OCI-LY3 (cell line): ENCODE data around the gene CACFD1.
A peak's percentile ranks its signal among the peaks of the same experiment; 100 is the strongest.

Experiments used
- H2AFZ ChIP-seq: fragments of 200-600, 300-600 bp; shearing (Covaris generic); 2 replicates; pipeline ENCODE4 v1.6.0; 2014; ENCODE audit warnings: antibody characterized with exemption, low read depth, low read length
- H3K27ac ChIP-seq: fragments of 200-600, 300-600 bp; sonication (generic); 2 replicates; pipeline ENCODE4 v1.5.1; 2014; ENCODE audit warnings: mild to moderate bottlenecking, low read length, moderate library complexity, mixed read lengths
- H3K27me3 ChIP-seq: fragments of 200-600, 300-600 bp; sonication (generic); 2 replicates; pipeline ENCODE4 v1.6.1; 2014; ENCODE audit warnings: low read depth, low read length, mixed read lengths
- H3K36me3 ChIP-seq: fragments of 200-600, 300-600 bp; sonication (generic); replicated peaks from 2 replicates; pipeline ENCODE3; 2014; ENCODE audit warnings: low read depth, low read length, mixed read lengths
- H3K4me1 ChIP-seq: fragments of 300-600, 200-600 bp; sonication (generic); 2 replicates; pipeline ENCODE4 v1.6.1; 2014; ENCODE audit warnings: low read length, mixed read lengths
- H3K4me2 ChIP-seq: fragments of 200-600, 300-600 bp; sonication (generic); 2 replicates; pipeline ENCODE4 v1.6.1; 2014; ENCODE audit warnings: low read length, mixed read lengths
- H3K4me3 ChIP-seq: fragments of 300-600, 200-600 bp; sonication (generic); 2 replicates; pipeline ENCODE4 v1.5.1; 2014; ENCODE audit warnings: antibody characterized with exemption, mild to moderate bottlenecking, low read length, moderate library complexity
- H3K79me2 ChIP-seq: fragments of 300-600, 200-600 bp; shearing (Covaris generic); 2 replicates; pipeline ENCODE4 v1.6.1; 2014; ENCODE audit warnings: mild to moderate bottlenecking, low read length, mixed read lengths
- H3K9ac ChIP-seq: fragments of 300-600, 200-600 bp; shearing (Covaris generic); 2 replicates; pipeline ENCODE4 v1.6.0; 2014; ENCODE audit warnings: mild to moderate bottlenecking, low read length, moderate library complexity
- H3K9me3 ChIP-seq: fragments of 200-600, 300-600 bp; shearing (Covaris generic); 2 replicates; pipeline ENCODE4 v1.6.1; 2014; ENCODE audit warnings: low read length, mixed read lengths; ENCODE audit not compliant: insufficient read depth
- H4K20me1 ChIP-seq: fragments of 200-600, 300-600 bp; sonication (generic); 2 replicates; pipeline ENCODE4 v1.6.1; 2016; ENCODE audit warnings: low read length, mixed read lengths; ENCODE audit not compliant: insufficient read depth
- CTCF ChIP-seq: fragments of 200-600, 300-600 bp; sonication (generic); IDR thresholded peaks from 2 replicates; pipeline ENCODE4 v1.5.1; 2014; ENCODE audit warnings: antibody characterized with exemption, low read length, low read depth
- EZH2phosphoT487 ChIP-seq: fragments of 200-600 bp; shearing (Covaris generic); IDR thresholded peaks from 2 replicates; pipeline ENCODE4 v1.6.1; 2018; ENCODE audit warnings: antibody characterized with exemption, mixed run types, low read depth

CACFD1 gene

GRCh38 chr9:133455936-133456335 lies 3.8 kb upstream of the CACFD1 start:
- Histone ChIP-seq H3K4me1 (peaks cover 11% of the 10 kb centered on the region), H2AFZ (no peak overlapping the region), H4K20me1 (no peaks in the 10 kb centered on the region), H3K36me3 (no peaks in the 10 kb centered on the region), H3K27me3 (peaks cover 19% of the 10 kb centered on the region), H3K79me2 (no peaks in the 10 kb centered on the region), H3K9me3 (no peaks in the 10 kb centered on the region), H3K4me3 (no peak overlapping the region), H3K27ac (no peak overlapping the region), H3K4me2 (no peak overlapping the region), H3K9ac (no peak overlapping the region)
- TF ChIP-seq CTCF (no peak), EZH2phosphoT487 (no peak)

GRCh38 chr9:133456409-133456808 lies 3.4 kb upstream of the CACFD1 start:
- peaks cover 12% of the 10 kb centered on the region for H3K4me1 ChIP-seq
- no peaks in the 10 kb centered on the region for H3K36me3 ChIP-seq
- H4K20me1 ChIP-seq: no peaks in the 10 kb centered on the region
- H2AFZ ChIP-seq: no peak overlapping the region
- no peak overlapping the region for H3K27ac ChIP-seq
- no peaks in the 10 kb centered on the region for H3K79me2 ChIP-seq
- H3K27me3 ChIP-seq: peaks cover 22% of the 10 kb centered on the region
- H3K4me2 ChIP-seq: no peak overlapping the region
- TF ChIP-seq CTCF (peak; percentile 32), EZH2phosphoT487 (no peak)
- no peak overlapping the region for H3K4me3 ChIP-seq
- no peaks in the 10 kb centered on the region for H3K9me3 ChIP-seq
- H3K9ac ChIP-seq: no peak overlapping the region

GRCh38 chr9:133457233-133457632 lies 2.5 kb upstream of the CACFD1 start:
- no peaks in the 10 kb centered on the region for H3K36me3 ChIP-seq
- no peak overlapping the region for H3K27ac ChIP-seq
- no peaks in the 10 kb centered on the region for H3K9me3 ChIP-seq
- no peak overlapping the region for H3K4me2 ChIP-seq
- peaks cover 12% of the 10 kb centered on the region for H3K4me1 ChIP-seq
- H2AFZ ChIP-seq: no peak overlapping the region
- no peak for TF ChIP-seq CTCF
- no peak for TF ChIP-seq EZH2phosphoT487
- H3K27me3 ChIP-seq: peaks cover 19% of the 10 kb centered on the region
- no peaks in the 10 kb centered on the region for H3K79me2 ChIP-seq
- H3K4me3 ChIP-seq: no peak overlapping the region
- no peaks in the 10 kb centered on the region for H4K20me1 ChIP-seq
- H3K9ac ChIP-seq: no peak overlapping the region

GRCh38 chr9:133457748-133458147 lies 2.0 kb upstream of the CACFD1 start:
- Histone ChIP-seq H4K20me1 (no peaks in the 10 kb centered on the region), H3K27me3 (peaks cover 19% of the 10 kb centered on the region), H3K36me3 (no peaks in the 10 kb centered on the region), H3K27ac (no peak overlapping the region), H3K9me3 (no peaks in the 10 kb centered on the region), H3K4me1 (peaks cover 12% of the 10 kb centered on the region), H2AFZ (no peak overlapping the region), H3K4me3 (no peak overlapping the region), H3K79me2 (no peaks in the 10 kb centered on the region), H3K4me2 (no peak overlapping the region), H3K9ac (no peak overlapping the region)
- TF ChIP-seq EZH2phosphoT487 (no peak), CTCF (no peak)
